Activated naive CD8-positive, alpha-beta T cell (primary cell): Measurements from ENCODE around the gene PTPRM.

ENCODE experiments used
- H3K27ac Mint-ChIP-seq: one replicate; pipeline ENCODE4 v1.8.0; 2021; ENCODE audit warnings: mixed read lengths
- H3K27me3 Mint-ChIP-seq: one replicate; pipeline ENCODE4 v1.8.0; 2021; ENCODE audit warnings: mixed read lengths
- H3K36me3 Mint-ChIP-seq: one replicate; pipeline ENCODE4 v1.8.0; 2021; ENCODE audit warnings: mixed read lengths
- H3K4me1 Mint-ChIP-seq: one replicate; pipeline ENCODE4 v1.8.0; 2021; ENCODE audit warnings: low read depth, mixed read lengths
- H3K4me3 Mint-ChIP-seq: one replicate; pipeline ENCODE4 v1.8.0; 2021; ENCODE audit warnings: mild to moderate bottlenecking, mixed read lengths
- H3K9me3 Mint-ChIP-seq: one replicate; pipeline ENCODE4 v1.8.0; 2021; ENCODE audit warnings: low read depth, mixed read lengths

PTPRM gene

GRCh38 chr18:7579918-7580542 is 12.9 kb downstream of the PTPRM start:
- Mint-ChIP-seq H3K27ac (no peak overlapping the region), H3K4me3 (no peak overlapping the region), H3K9me3 (no peaks in the 10 kb centered on the region), H3K27me3 (peaks cover 6% of the 10 kb centered on the region), H3K36me3 (no peaks in the 10 kb centered on the region), H3K4me1 (no peaks in the 10 kb centered on the region)

- no peaks in the 10 kb centered on the region for H3K36me3 Mint-ChIP-seq
- no peak overlapping the region for H3K27ac Mint-ChIP-seq
- peaks cover 6% of the 10 kb centered on the region for H3K27me3 Mint-ChIP-seq
- H3K4me1 Mint-ChIP-seq: no peaks in the 10 kb centered on the region
- H3K9me3 Mint-ChIP-seq: peaks cover 4% of the 10 kb centered on the region
- H3K4me3 Mint-ChIP-seq: no peak overlapping the region
These were observed 17.6 kb downstream of the PTPRM start for GRCh38 chr18:7584646-7585275.

GRCh38 chr18:7585276-7585670 is 18.2 kb downstream of the PTPRM start:
- Mint-ChIP-seq H3K4me3 (no peak overlapping the region), H3K36me3 (no peaks in the 10 kb centered on the region), H3K9me3 (peaks cover 4% of the 10 kb centered on the region), H3K27me3 (peaks cover 6% of the 10 kb centered on the region), H3K27ac (no peak overlapping the region), H3K4me1 (no peaks in the 10 kb centered on the region)

GRCh38 chr18:7586379-7586778 is 19.3 kb downstream of the PTPRM start:
- H3K4me1 Mint-ChIP-seq: no peaks in the 10 kb centered on the region
- H3K36me3 Mint-ChIP-seq: no peaks in the 10 kb centered on the region
- no peak overlapping the region for H3K4me3 Mint-ChIP-seq
- peaks cover 4% of the 10 kb centered on the region for H3K9me3 Mint-ChIP-seq
- H3K27ac Mint-ChIP-seq: no peak overlapping the region
- H3K27me3 Mint-ChIP-seq: peaks cover 7% of the 10 kb centered on the region

GRCh38 chr18:7590826-7591560 is 23.9 kb downstream of the PTPRM start:
- Mint-ChIP-seq H3K36me3 (no peaks in the 10 kb centered on the region), H3K9me3 (no peaks in the 10 kb centered on the region), H3K4me3 (no peak overlapping the region), H3K27me3 (peaks cover 1% of the 10 kb centered on the region), H3K4me1 (no peaks in the 10 kb centered on the region), H3K27ac (no peak overlapping the region)

GRCh38 chr18:7592305-7593071 is 25.4 kb downstream of the PTPRM start:
- Mint-ChIP-seq H3K27ac (no peak overlapping the region), H3K36me3 (no peaks in the 10 kb centered on the region)

GRCh38 chr18:7593218-7593819 is 26.2 kb downstream of the PTPRM start:
- Mint-ChIP-seq H3K27ac (no peak overlapping the region), H3K4me1 (no peaks in the 10 kb centered on the region)

More at GRCh38 chr18:7592305-7593071, 25.4 kb downstream of the PTPRM start:
- Mint-ChIP-seq H3K9me3 (no peaks in the 10 kb centered on the region), H3K4me1 (no peaks in the 10 kb centered on the region), H3K27me3 (peaks cover 1% of the 10 kb centered on the region), H3K4me3 (no peak overlapping the region)

GRCh38 chr18:7596147-7596546 is 29.0 kb downstream of the PTPRM start:
- H3K27me3 Mint-ChIP-seq: no peaks in the 10 kb centered on the region
- no peak overlapping the region for H3K4me3 Mint-ChIP-seq
- no peaks in the 10 kb centered on the region for H3K4me1 Mint-ChIP-seq
- H3K27ac Mint-ChIP-seq: no peak overlapping the region
- no peaks in the 10 kb centered on the region for H3K36me3 Mint-ChIP-seq
- no peaks in the 10 kb centered on the region for H3K9me3 Mint-ChIP-seq

More at GRCh38 chr18:7593218-7593819, 26.2 kb downstream of the PTPRM start:
- Mint-ChIP-seq H3K36me3 (no peaks in the 10 kb centered on the region), H3K4me3 (no peak overlapping the region), H3K9me3 (no peaks in the 10 kb centered on the region), H3K27me3 (peaks cover 1% of the 10 kb centered on the region)

- H3K4me3 Mint-ChIP-seq: no peak overlapping the region
- no peaks in the 10 kb centered on the region for H3K36me3 Mint-ChIP-seq
- peaks cover 4% of the 10 kb centered on the region for H3K9me3 Mint-ChIP-seq
- no peak overlapping the region for H3K27ac Mint-ChIP-seq
- no peaks in the 10 kb centered on the region for H3K27me3 Mint-ChIP-seq
- H3K4me1 Mint-ChIP-seq: no peaks in the 10 kb centered on the region
These were observed 30.4 kb downstream of the PTPRM start for GRCh38 chr18:7597500-7597899.

GRCh38 chr18:7598167-7599047 is 31.3 kb downstream of the PTPRM start:
- H3K4me3 Mint-ChIP-seq: no peak overlapping the region
- H3K27ac Mint-ChIP-seq: no peak overlapping the region
- no peaks in the 10 kb centered on the region for H3K36me3 Mint-ChIP-seq
- peaks cover 4% of the 10 kb centered on the region for H3K9me3 Mint-ChIP-seq
- no peaks in the 10 kb centered on the region for H3K27me3 Mint-ChIP-seq
- H3K4me1 Mint-ChIP-seq: no peaks in the 10 kb centered on the region

GRCh38 chr18:7600036-7600435 is 32.9 kb downstream of the PTPRM start:
- Mint-ChIP-seq H3K27ac (no peak overlapping the region), H3K4me1 (no peaks in the 10 kb centered on the region), H3K36me3 (no peaks in the 10 kb centered on the region), H3K27me3 (no peaks in the 10 kb centered on the region), H3K4me3 (no peak overlapping the region), H3K9me3 (peaks cover 4% of the 10 kb centered on the region)

GRCh38 chr18:7600528-7601245 is 33.6 kb downstream of the PTPRM start:
- Mint-ChIP-seq H3K9me3 (peaks cover 4% of the 10 kb centered on the region), H3K27me3 (no peaks in the 10 kb centered on the region), H3K27ac (no peak overlapping the region), H3K36me3 (no peaks in the 10 kb centered on the region), H3K4me3 (no peak overlapping the region), H3K4me1 (no peaks in the 10 kb centered on the region)

GRCh38 chr18:7601246-7601615 is 34.1 kb downstream of the PTPRM start:
- H3K27me3 Mint-ChIP-seq: no peaks in the 10 kb centered on the region
- no peak overlapping the region for H3K4me3 Mint-ChIP-seq
- peaks cover 4% of the 10 kb centered on the region for H3K9me3 Mint-ChIP-seq
- no peak overlapping the region for H3K27ac Mint-ChIP-seq
- H3K4me1 Mint-ChIP-seq: no peaks in the 10 kb centered on the region
- no peaks in the 10 kb centered on the region for H3K36me3 Mint-ChIP-seq
